MM.1S (cell line): ENCODE results near the gene VPS9D1.

ENCODE experiments used
- DNase-seq: peaks from one replicate; pipeline ENCODE4 v3.0.0-alpha.2; 2015
- H2AFZ ChIP-seq: fragments of 300-600 bp; sonication (generic); 2 replicates; pipeline ENCODE4 v1.6.0; 2016; ENCODE audit warnings: antibody characterized with exemption, low read length
- H3F3A ChIP-seq: fragments of 300-600 bp; sonication (generic); 2 replicates; pipeline ENCODE4 v1.6.1; 2016; ENCODE audit warnings: mild to moderate bottlenecking, antibody characterized with exemption, low read length, moderate library complexity, mixed read lengths; ENCODE audit not compliant: insufficient read depth
- H3K27ac ChIP-seq: fragments of 300-600 bp; sonication (generic); 2 replicates; pipeline ENCODE4 v1.5.1; 2016; ENCODE audit warnings: mild to moderate bottlenecking, low read length
- H3K27me3 ChIP-seq: fragments of 300-600 bp; sonication (generic); replicated peaks from 2 replicates; pipeline ENCODE4 v1.6.0; 2016; ENCODE audit warnings: low read length; ENCODE audit not compliant: insufficient read depth
- H3K36me3 ChIP-seq: fragments of 300-600 bp; sonication (generic); replicated peaks from 2 replicates; pipeline ENCODE4 v1.6.1; 2016; ENCODE audit warnings: mild to moderate bottlenecking, low read length, mixed read lengths; ENCODE audit not compliant: insufficient read depth
- H3K4me1 ChIP-seq: fragments of 300-600 bp; sonication (generic); 2 replicates; pipeline ENCODE4 v1.6.1; 2016; ENCODE audit warnings: low read length, mixed read lengths
- H3K4me2 ChIP-seq: fragments of 300-600 bp; sonication (generic); 2 replicates; pipeline ENCODE4 v1.6.0; 2016; ENCODE audit warnings: low read depth, low read length
- H3K4me3 ChIP-seq: fragments of 300-600 bp; sonication (generic); 2 replicates; pipeline ENCODE4 v1.5.1; 2016; ENCODE audit warnings: low read length, mixed read lengths
- H3K79me2 ChIP-seq: fragments of 300-600 bp; sonication (generic); 2 replicates; pipeline ENCODE4 v1.6.1; 2016; ENCODE audit warnings: mixed run types, low read length, mixed read lengths
- H3K9ac ChIP-seq: fragments of 300-600 bp; sonication (generic); 2 replicates; pipeline ENCODE4 v1.6.1; 2016; ENCODE audit warnings: low read length, mixed read lengths
- H3K9me2 ChIP-seq: fragments of 300-600 bp; sonication (generic); replicated peaks from 2 replicates; pipeline ENCODE4 v1.6.1; 2016; ENCODE audit warnings: mild to moderate bottlenecking, low read length, mixed read lengths; ENCODE audit not compliant: insufficient read depth
- H3K9me3 ChIP-seq: fragments of 300-600 bp; sonication (generic); replicated peaks from 2 replicates; pipeline ENCODE4 v1.6.1; 2016; ENCODE audit warnings: mild to moderate bottlenecking, low read length, mixed read lengths; ENCODE audit not compliant: insufficient read depth
- H4K20me1 ChIP-seq: fragments of 300-600 bp; sonication (generic); 2 replicates; pipeline ENCODE4 v1.6.1; 2016; ENCODE audit warnings: mild to moderate bottlenecking, low read length, moderate library complexity, mixed read lengths; ENCODE audit not compliant: insufficient read depth
- EZH2 ChIP-seq: fragments of 300-600 bp; sonication (generic); optimal IDR thresholded peaks from 2 replicates; pipeline ENCODE3; 2017; ENCODE audit warnings: low read depth, mild to moderate bottlenecking, antibody characterized with exemption, low read length, mixed read lengths
- EZH2phosphoT487 ChIP-seq: fragments of 300-600 bp; sonication (generic); IDR thresholded peaks from 2 replicates; pipeline ENCODE4 v1.6.1; 2018; ENCODE audit warnings: antibody characterized with exemption, low read length
- TF ChIP-seq, protein P1 (sequence below): fragments of 300-600 bp; sonication (generic); IDR thresholded peaks from 2 replicates; pipeline ENCODE4 v1.5.1; 2016; ENCODE audit warnings: antibody characterized with exemption, low read length, mixed read lengths

Gene VPS9D1

DNA sequence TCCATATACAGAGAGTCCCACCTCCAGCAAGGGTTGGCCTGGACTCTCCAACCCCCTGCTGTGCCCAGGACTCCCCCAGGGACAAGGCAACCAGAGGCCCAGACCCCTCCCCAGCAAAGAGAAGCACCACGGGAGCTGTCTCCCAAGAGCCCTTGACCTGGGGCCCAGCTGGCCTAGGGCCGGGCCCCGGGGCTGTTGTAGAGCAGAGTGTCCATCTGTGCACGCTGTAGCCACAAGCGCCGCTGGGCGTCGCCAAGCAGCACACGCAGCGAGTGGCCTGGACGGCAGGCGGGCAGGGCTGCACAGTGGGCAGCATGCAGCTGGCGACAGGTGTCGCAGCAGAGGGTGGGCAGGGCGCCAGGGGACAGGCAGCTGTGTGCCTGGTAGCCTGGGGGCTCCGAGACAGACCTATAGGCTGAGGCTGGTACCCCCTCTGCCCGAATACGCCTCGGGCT is 23.5 kb downstream of the VPS9D1 start:
- H3K9me3 ChIP-seq: no peaks in the 10 kb centered on the region
- no peak overlapping the region for H2AFZ ChIP-seq
- no peaks in the 10 kb centered on the region for H3K27me3 ChIP-seq
- H3K79me2 ChIP-seq: no peaks in the 10 kb centered on the region; the same call in 1 of the 2 replicates
- no peaks in the 10 kb centered on the region for H3K36me3 ChIP-seq
- H3K27ac ChIP-seq: no peak overlapping the region
- no peak overlapping the region for H3K4me2 ChIP-seq
- no peak overlapping the region for H3K9ac ChIP-seq
- no peak overlapping the region for H3K4me3 ChIP-seq
- no peaks in the 10 kb centered on the region for H3K9me2 ChIP-seq
- H4K20me1 ChIP-seq: no peaks in the 10 kb centered on the region
- DNase-seq: no peak
- TF ChIP-seq EZH2: no peak
- TF ChIP-seq EZH2phosphoT487: no peak
- 0 out of 2 replicates have a peak, but pooled peaks cover 3% of the 10 kb centered on the region for H3K4me1 ChIP-seq
- H3F3A ChIP-seq: peaks cover 5% of the 10 kb centered on the region; the same call in 1 of the 2 replicates

DNA sequence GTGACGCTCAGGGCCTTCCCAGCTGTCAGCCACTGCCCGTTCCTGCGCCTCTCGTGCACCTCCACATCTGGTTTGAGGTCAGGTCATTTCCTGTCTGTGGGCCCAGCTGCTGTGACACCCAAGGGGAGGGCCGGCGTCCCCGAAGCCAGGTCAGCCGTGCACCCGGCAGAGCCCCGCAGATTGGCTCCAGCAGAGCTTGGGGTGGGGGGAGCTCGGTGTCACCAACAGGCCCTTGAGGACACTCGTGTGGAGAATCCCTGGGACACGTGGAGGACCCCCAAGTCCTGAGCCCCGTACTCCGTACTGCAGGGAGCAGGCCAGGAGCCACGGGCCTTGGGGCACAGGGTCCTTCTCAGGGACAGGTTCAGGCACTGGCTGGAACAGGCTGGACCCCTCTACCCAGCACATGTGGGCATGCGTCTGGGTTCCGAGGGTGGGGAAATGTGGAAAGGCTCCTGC is 24.0 kb downstream of the VPS9D1 start:
- no peak overlapping the region for H3K9ac ChIP-seq
- H3K9me2 ChIP-seq: no peaks in the 10 kb centered on the region
- H3K4me1 ChIP-seq: 0 out of 2 replicates have a peak, but pooled peaks cover 3% of the 10 kb centered on the region
- H3K27me3 ChIP-seq: no peaks in the 10 kb centered on the region
- DNase-seq: peak; percentile 13
- TF ChIP-seq, protein P1, sequence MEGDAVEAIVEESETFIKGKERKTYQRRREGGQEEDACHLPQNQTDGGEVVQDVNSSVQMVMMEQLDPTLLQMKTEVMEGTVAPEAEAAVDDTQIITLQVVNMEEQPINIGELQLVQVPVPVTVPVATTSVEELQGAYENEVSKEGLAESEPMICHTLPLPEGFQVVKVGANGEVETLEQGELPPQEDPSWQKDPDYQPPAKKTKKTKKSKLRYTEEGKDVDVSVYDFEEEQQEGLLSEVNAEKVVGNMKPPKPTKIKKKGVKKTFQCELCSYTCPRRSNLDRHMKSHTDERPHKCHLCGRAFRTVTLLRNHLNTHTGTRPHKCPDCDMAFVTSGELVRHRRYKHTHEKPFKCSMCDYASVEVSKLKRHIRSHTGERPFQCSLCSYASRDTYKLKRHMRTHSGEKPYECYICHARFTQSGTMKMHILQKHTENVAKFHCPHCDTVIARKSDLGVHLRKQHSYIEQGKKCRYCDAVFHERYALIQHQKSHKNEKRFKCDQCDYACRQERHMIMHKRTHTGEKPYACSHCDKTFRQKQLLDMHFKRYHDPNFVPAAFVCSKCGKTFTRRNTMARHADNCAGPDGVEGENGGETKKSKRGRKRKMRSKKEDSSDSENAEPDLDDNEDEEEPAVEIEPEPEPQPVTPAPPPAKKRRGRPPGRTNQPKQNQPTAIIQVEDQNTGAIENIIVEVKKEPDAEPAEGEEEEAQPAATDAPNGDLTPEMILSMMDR: no peak
- no peak for TF ChIP-seq EZH2
- TF ChIP-seq EZH2phosphoT487: no peak
- no peaks in the 10 kb centered on the region for H3K36me3 ChIP-seq
- no peaks in the 10 kb centered on the region for H4K20me1 ChIP-seq
- H3K79me2 ChIP-seq: no peaks in the 10 kb centered on the region; the same call in 1 of the 2 replicates
- H3K9me3 ChIP-seq: no peaks in the 10 kb centered on the region
- no peak overlapping the region for H3K27ac ChIP-seq
- no peak overlapping the region for H3K4me2 ChIP-seq
- H3K4me3 ChIP-seq: no peak overlapping the region
- H2AFZ ChIP-seq: no peak overlapping the region
- H3F3A ChIP-seq: 0 out of 2 replicates have a peak, but pooled peaks cover 4% of the 10 kb centered on the region

DNA sequence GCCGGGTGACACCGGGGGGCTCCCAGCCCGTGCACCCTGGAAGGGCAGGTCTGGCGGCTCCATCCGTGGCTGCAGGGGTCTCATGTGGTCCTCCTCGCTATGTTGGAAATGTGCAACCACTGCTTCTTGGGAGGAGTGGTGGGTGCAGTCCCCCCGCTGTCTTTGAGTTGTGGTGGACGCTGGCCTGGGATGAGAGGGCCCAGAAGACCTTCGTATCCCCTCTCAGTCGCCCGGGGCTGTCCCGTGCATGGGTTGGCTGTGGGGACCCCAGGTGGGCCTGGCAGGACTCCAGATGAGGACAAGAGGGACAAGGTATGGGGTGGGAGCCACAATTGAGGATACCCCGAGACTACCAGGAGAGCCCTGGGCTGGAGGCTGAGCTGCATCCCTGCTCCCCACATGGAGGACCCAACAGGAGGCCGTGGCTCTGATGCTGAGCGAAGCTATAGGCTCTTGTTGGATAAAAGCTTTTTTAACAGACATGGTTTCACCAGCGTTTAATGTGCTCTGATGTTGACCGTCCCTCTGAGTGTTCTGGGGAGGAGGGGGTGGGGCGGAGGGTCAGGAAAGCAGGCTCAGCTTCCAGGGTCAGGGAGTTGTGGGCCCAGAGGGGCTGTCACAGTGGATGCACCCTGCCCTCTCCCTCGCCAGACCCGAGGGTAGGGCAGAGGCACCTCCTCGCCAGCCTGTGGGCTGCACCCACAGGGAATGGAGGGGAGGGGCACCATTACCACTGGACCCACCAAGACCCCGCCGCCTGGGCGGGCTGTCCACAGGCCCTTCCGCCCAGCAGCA is 24.6 kb downstream of the VPS9D1 start:
- H3K9me2 ChIP-seq: no peaks in the 10 kb centered on the region
- DNase-seq: no peak
- TF ChIP-seq, protein P1: no peak
- no peak for TF ChIP-seq EZH2
- TF ChIP-seq EZH2phosphoT487: no peak
- H3K9ac ChIP-seq: no peak overlapping the region
- H3K4me1 ChIP-seq: 0 out of 2 replicates have a peak, but pooled peaks cover 3% of the 10 kb centered on the region
- no peaks in the 10 kb centered on the region for H3K36me3 ChIP-seq
- H3K9me3 ChIP-seq: no peaks in the 10 kb centered on the region
- no peaks in the 10 kb centered on the region for H4K20me1 ChIP-seq
- no peak overlapping the region for H2AFZ ChIP-seq
- no peak overlapping the region for H3K27ac ChIP-seq
- H3K79me2 ChIP-seq: no peaks in the 10 kb centered on the region; the same call in 1 of the 2 replicates
- H3K27me3 ChIP-seq: no peaks in the 10 kb centered on the region
- H3K4me2 ChIP-seq: no peak overlapping the region
- H3K4me3 ChIP-seq: no peak overlapping the region
- 0 out of 2 replicates have a peak, but pooled peaks cover 4% of the 10 kb centered on the region for H3F3A ChIP-seq
